Sigmoid colon (tissue), 3 donors: ENCODE measurements around the gene MRTFB.

Source experiments
- POLR2A ChIP-seq, 2 donors: fragments of 450-650 bp; IDR thresholded peaks; one replicate each; pipeline ENCODE4 v1.6.1; 2016; ENCODE audit warnings: antibody characterized with exemption in 2 of 2, mild to moderate bottlenecking in 2 of 2, moderate library complexity in 2 of 2
- TF ChIP-seq, protein P1 (sequence below), 4 experiments: fragments of 450-650 bp in 3 of 4; fragments of 200-600 bp in 1 of 4; IDR thresholded peaks; one replicate each; pipeline ENCODE4 v1.5.1; 2016 to 2019; ENCODE audit warnings: antibody characterized with exemption in 4 of 4, mild to moderate bottlenecking in 3 of 4, moderate library complexity in 2 of 4

GRCh38 chr16:14268073-14268472 is 197.0 kb downstream of the MRTFB start:
- TF ChIP-seq, protein P1, sequence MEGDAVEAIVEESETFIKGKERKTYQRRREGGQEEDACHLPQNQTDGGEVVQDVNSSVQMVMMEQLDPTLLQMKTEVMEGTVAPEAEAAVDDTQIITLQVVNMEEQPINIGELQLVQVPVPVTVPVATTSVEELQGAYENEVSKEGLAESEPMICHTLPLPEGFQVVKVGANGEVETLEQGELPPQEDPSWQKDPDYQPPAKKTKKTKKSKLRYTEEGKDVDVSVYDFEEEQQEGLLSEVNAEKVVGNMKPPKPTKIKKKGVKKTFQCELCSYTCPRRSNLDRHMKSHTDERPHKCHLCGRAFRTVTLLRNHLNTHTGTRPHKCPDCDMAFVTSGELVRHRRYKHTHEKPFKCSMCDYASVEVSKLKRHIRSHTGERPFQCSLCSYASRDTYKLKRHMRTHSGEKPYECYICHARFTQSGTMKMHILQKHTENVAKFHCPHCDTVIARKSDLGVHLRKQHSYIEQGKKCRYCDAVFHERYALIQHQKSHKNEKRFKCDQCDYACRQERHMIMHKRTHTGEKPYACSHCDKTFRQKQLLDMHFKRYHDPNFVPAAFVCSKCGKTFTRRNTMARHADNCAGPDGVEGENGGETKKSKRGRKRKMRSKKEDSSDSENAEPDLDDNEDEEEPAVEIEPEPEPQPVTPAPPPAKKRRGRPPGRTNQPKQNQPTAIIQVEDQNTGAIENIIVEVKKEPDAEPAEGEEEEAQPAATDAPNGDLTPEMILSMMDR (IDR thresholded peaks at IDR 0.05), result no peak
- no peak for TF ChIP-seq POLR2A (IDR thresholded peaks at IDR 0.05)
